Natural killer cell (primary cell): Measurements from ENCODE around the gene STYXL1. TPM values are rescaled to one million over a fixed set of nuclear protein-coding genes. Genes with fewer than 3 reads are reported as not detected.

Experiments
- ATAC-seq, 3 donors: fragments of 150-1000 bp in 2 of 3; fragments of 200-7000 bp in 1 of 3; cut with Tn5 transposase; 1 replicate in 1 of 3; 2 replicates in 2 of 3; pipeline ENCODE4 v1.10.0; 2021; ENCODE audit warnings: mild to moderate bottlenecking in 2 of 3, moderate library complexity in 2 of 3
- DNase-seq, 2 donors: peaks; one replicate each; pipeline versions ENCODE4 v3.0.0 to v3.0.0-alpha.2; 2013 to 2021; ENCODE audit warnings: mixed read lengths in 1 of 2
- H3K27ac ChIP-seq: one replicate; pipeline ENCODE4 v1.5.1; 2013; ENCODE audit warnings: mild to moderate bottlenecking, low read length
- H3K27me3 ChIP-seq: one replicate; pipeline ENCODE4 v1.6.1; 2013; ENCODE audit warnings: low read length; ENCODE audit not compliant: control insufficient read depth, insufficient read depth
- H3K36me3 ChIP-seq: one replicate; pipeline ENCODE4 v1.6.1; 2013; ENCODE audit warnings: low read length; ENCODE audit not compliant: control insufficient read depth, insufficient read depth
- H3K4me1 ChIP-seq: one replicate; pipeline ENCODE4 v1.6.1; 2013; ENCODE audit warnings: low read length; ENCODE audit not compliant: control insufficient read depth, insufficient read depth
- H3K4me3 ChIP-seq: one replicate; pipeline ENCODE4 v1.5.1; 2013; ENCODE audit warnings: low read length
- H3K9me3 ChIP-seq: one replicate; pipeline ENCODE4 v1.6.1; 2013; ENCODE audit warnings: low read length; ENCODE audit not compliant: control insufficient read depth, insufficient read depth
- H3K27ac Mint-ChIP-seq, 2 donors: one replicate each; pipeline ENCODE4 v1.8.0; 2022; ENCODE audit warnings: mild to moderate bottlenecking in 2 of 2, mixed read lengths in 2 of 2, moderate library complexity in 1 of 2
- H3K27me3 Mint-ChIP-seq, 2 donors: one replicate each; pipeline ENCODE4 v1.8.0; 2022; ENCODE audit warnings: low read depth in 2 of 2, mixed read lengths in 2 of 2
- H3K36me3 Mint-ChIP-seq: one replicate; pipeline ENCODE4 v1.8.0; 2022; ENCODE audit warnings: mixed read lengths
- H3K4me1 Mint-ChIP-seq, 2 donors: one replicate each; pipeline ENCODE4 v1.8.0; 2022; ENCODE audit warnings: mixed read lengths in 2 of 2
- H3K4me3 Mint-ChIP-seq: one replicate; pipeline ENCODE4 v1.8.0; 2022; ENCODE audit warnings: mild to moderate bottlenecking, moderate library complexity, mixed read lengths
- H3K9me3 Mint-ChIP-seq, 2 donors: one replicate each; pipeline ENCODE4 v1.8.0; 2022; ENCODE audit warnings: mixed read lengths in 2 of 2
- CTCF ChIP-seq: fragments of 200-600 bp; IDR thresholded peaks from one replicate; pipeline ENCODE4 v1.8.0; 2022; ENCODE audit warnings: antibody characterized with exemption
- WGBS: methylation state at CpG from one replicate; pipeline ENCODE4 v1.1.7; 2013; ENCODE audit warnings: missing lambda C conversion rate; ENCODE audit not compliant: insufficient coverage; 5-methylcytosine and 5-hydroxymethylcytosine counted together
- intact Hi-C: fragments of 100-400 bp; cut with micrococcal nuclease; formaldehyde crosslinking; loops from one replicate; pipeline ENCODE4 v1.14.2; 2022
- total RNA-seq, 4 donors: library from RNA; stranded (reverse); fragments of 120-200 nt in 1 of 4; gene quantifications; one replicate each; pipeline versions ENCODE4 v1.2.3 to v1.2.4, GENCODE V29; 2013 to 2022

The STYXL1 gene
- total RNA-seq, 3 donors from 2014 or later (not counting 1 experiment from before 2014, with no cell fraction given), result 15.1 to 33.2 (median 18.8) TPM

GRCh38 chr7:75967055-75967454, 80.7 kb downstream of the STYXL1 start:
- Histone ChIP-seq H3K27ac (no peak overlapping the region), H3K27me3 (no peaks in the 10 kb centered on the region), H3K4me1 (peaks cover 3% of the 10 kb centered on the region), H3K36me3 (peaks cover 10% of the 10 kb centered on the region), H3K4me3 (no peak overlapping the region), H3K9me3 (no peaks in the 10 kb centered on the region)
- Mint-ChIP-seq H3K9me3 (no peaks in the 10 kb centered on the region), H3K4me3 (no peak overlapping the region), H3K27ac (no peak overlapping the region), H3K27me3 (no peaks in the 10 kb centered on the region), H3K36me3 (no peaks in the 10 kb centered on the region), H3K4me1 (peaks cover 0 to 13% of the 10 kb centered on the region in 2 donors)
- TF ChIP-seq CTCF, result no peak
- no peak for ATAC-seq
- 93% methylated on average over 11 of the region's 11 CpGs for WGBS
- intact Hi-C loops, result no loop called here
- no peak for DNase-seq

- H3K27me3 Mint-ChIP-seq, result no peaks in the 10 kb centered on the region
- TF ChIP-seq CTCF, result no peak
- peaks cover 10% of the 10 kb centered on the region for H3K36me3 ChIP-seq
- DNase-seq (no peak), ATAC-seq (no peak)
- H3K4me1 ChIP-seq, result peaks cover 3% of the 10 kb centered on the region
- WGBS, result 90% methylated on average over 26 of the region's 26 CpGs
- no peaks in the 10 kb centered on the region for H3K9me3 ChIP-seq
- intact Hi-C loops, result no loop called here
- H3K4me3 ChIP-seq, result no peak overlapping the region
- H3K36me3 Mint-ChIP-seq, result no peaks in the 10 kb centered on the region
- no peak overlapping the region for H3K4me3 Mint-ChIP-seq
- no peak overlapping the region for H3K27ac Mint-ChIP-seq
- no peaks in the 10 kb centered on the region for H3K27me3 ChIP-seq
- H3K9me3 Mint-ChIP-seq, result no peaks in the 10 kb centered on the region
- H3K4me1 Mint-ChIP-seq, result peaks cover 0 to 6% of the 10 kb centered on the region in 2 donors
- no peak overlapping the region for H3K27ac ChIP-seq
Observed at GRCh38 chr7:75966190-75966961, 81.4 kb downstream of the STYXL1 start.

GRCh38 chr7:75965617-75966016, 82.2 kb downstream of the STYXL1 start:
- no peaks in the 10 kb centered on the region for H3K27me3 ChIP-seq
- H3K4me1 Mint-ChIP-seq, result peaks cover 0 to 6% of the 10 kb centered on the region in 2 donors
- no peaks in the 10 kb centered on the region for H3K27me3 Mint-ChIP-seq
- H3K9me3 ChIP-seq, result no peaks in the 10 kb centered on the region
- H3K36me3 Mint-ChIP-seq, result no peaks in the 10 kb centered on the region
- ATAC-seq, result no peak
- no peak for TF ChIP-seq CTCF
- H3K36me3 ChIP-seq, result peaks cover 10% of the 10 kb centered on the region
- no peak for DNase-seq
- H3K27ac ChIP-seq, result no peak overlapping the region
- H3K4me3 ChIP-seq, result no peak overlapping the region
- intact Hi-C loops, result no loop called here
- H3K4me3 Mint-ChIP-seq, result no peak overlapping the region
- H3K27ac Mint-ChIP-seq, result no peak overlapping the region
- 94% methylated on average over 13 of the region's 13 CpGs for WGBS
- H3K9me3 Mint-ChIP-seq, result no peaks in the 10 kb centered on the region
- H3K4me1 ChIP-seq, result peaks cover 3% of the 10 kb centered on the region
